HepG2 (cell line): ENCODE data around the gene PRM2. TPM values are rescaled to one million over a fixed set of nuclear protein-coding genes. Genes with fewer than 3 reads are reported as not detected.

Experiments
- ARID2 ChIP-seq: sonication (generic); formaldehyde crosslinking; IDR thresholded peaks from 2 replicates; pipeline ENCODE4 v1.8.1; 2022; ENCODE audit warnings: mild to moderate bottlenecking, missing genetic modification reagents, borderline replicate concordance
- BRD4 ChIP-seq: sonication (generic); formaldehyde crosslinking; IDR thresholded peaks from 2 replicates; pipeline ENCODE4 v1.4.0; 2020; ENCODE audit warnings: missing genetic modification reagents
- CC2D1A ChIP-seq: sonication (generic); formaldehyde crosslinking; IDR thresholded peaks from 2 replicates; pipeline ENCODE4 v1.8.1; 2023; ENCODE audit warnings: mild to moderate bottlenecking, missing genetic modification reagents
- CREM ChIP-seq, 2 experiments: sonication (generic) in 1 of 2; formaldehyde crosslinking in 1 of 2; IDR thresholded peaks; 2 replicates each; pipeline versions ENCODE4 v1.4.0 to v1.6.1; 2016 to 2020; ENCODE audit warnings: antibody characterized with exemption in 1 of 2, mild to moderate bottlenecking in 1 of 2, missing genetic modification reagents in 1 of 2
- FOXC1 ChIP-seq: sonication (generic); formaldehyde crosslinking; IDR thresholded peaks from 2 replicates; pipeline ENCODE4 v1.8.0; 2022; ENCODE audit warnings: mild to moderate bottlenecking, missing genetic modification reagents, borderline replicate concordance
- GABPB1 ChIP-seq: IDR thresholded peaks from 2 replicates; pipeline ENCODE4 v1.6.1; 2016; ENCODE audit warnings: mild to moderate bottlenecking, missing genetic modification reagents, moderate library complexity, missing compliant biosample characterization
- MEIS1 ChIP-seq: sonication (generic); formaldehyde crosslinking; IDR thresholded peaks from 2 replicates; pipeline ENCODE4 v1.9.0; 2021; ENCODE audit warnings: mild to moderate bottlenecking, missing genetic modification reagents, moderate library complexity, borderline replicate concordance
- MYC ChIP-seq: sonication (generic); formaldehyde crosslinking; IDR thresholded peaks from 2 replicates; pipeline ENCODE4 v1.9.0; 2021; ENCODE audit warnings: missing genetic modification reagents, borderline replicate concordance
- SP140L ChIP-seq: sonication (generic); formaldehyde crosslinking; IDR thresholded peaks from 2 replicates; pipeline ENCODE4 v1.4.0; 2020; ENCODE audit warnings: missing genetic modification reagents, borderline replicate concordance
- ZBTB38 ChIP-seq: sonication (generic); formaldehyde crosslinking; IDR thresholded peaks from 2 replicates; pipeline ENCODE4 v1.5.1; 2020; ENCODE audit warnings: mild to moderate bottlenecking, missing genetic modification reagents
- ZNF136 ChIP-seq: sonication (generic); formaldehyde crosslinking; IDR thresholded peaks from 2 replicates; pipeline ENCODE4 v1.8.1; 2022; ENCODE audit warnings: low read depth, mild to moderate bottlenecking, moderate library complexity, missing genetic modification reagents
- ZNF263 ChIP-seq: sonication (generic); formaldehyde crosslinking; IDR thresholded peaks from 2 replicates; pipeline ENCODE4 v1.4.0; 2020; ENCODE audit warnings: missing genetic modification reagents
- ZNF614 ChIP-seq: IDR thresholded peaks from 2 replicates; pipeline ENCODE4 v1.6.1; 2018; ENCODE audit warnings: missing biosample characterization, missing genetic modification reagents, inconsistent platforms, borderline replicate concordance
- ZNF709 ChIP-seq: sonication (generic); formaldehyde crosslinking; IDR thresholded peaks from 2 replicates; pipeline ENCODE4 v1.5.0; 2020; ENCODE audit warnings: mild to moderate bottlenecking, missing genetic modification reagents
- ZSCAN22 ChIP-seq: sonication (generic); formaldehyde crosslinking; IDR thresholded peaks from 2 replicates; pipeline ENCODE4 v1.4.0; 2020; ENCODE audit warnings: mild to moderate bottlenecking, missing genetic modification reagents
- polyA plus RNA-seq, 8 experiments: library from polyadenylated mRNA; depleted of rRNA in 3 of 8; stranded (reverse) in 7 of 8; unstranded in 1 of 8; fragments of >200 nt; fragmentation: Illumina TruSeq in 4 of 8; extraction: Trizol in 4 of 8; gene quantifications; 2 replicates each; pipeline versions ENCODE4 v1.2.1 to v1.2.3, GENCODE V29; 2011 to 2016; ENCODE audit warnings: low read depth in 4 of 8, missing spikeins in 1 of 8, mixed read lengths in 1 of 8; ENCODE audit not compliant: insufficient read depth in 1 of 8
- total RNA-seq, 5 experiments: library from RNA; depleted of rRNA; stranded (reverse); fragments of >200 nt; fragmentation: Illumina TruSeq; extraction: Trizol; gene quantifications; 2 replicates each; pipeline ENCODE4 v1.2.3, GENCODE V29; 2016; ENCODE audit warnings: low read depth in 1 of 5
- TF ChIP-seq, protein P1 (sequence below): sonication (generic); formaldehyde crosslinking; IDR thresholded peaks from 2 replicates; pipeline ENCODE4 v1.4.0; 2020; ENCODE audit warnings: missing genetic modification reagents
- TF ChIP-seq, protein P2 (sequence below): sonication (generic); formaldehyde crosslinking; IDR thresholded peaks from 2 replicates; pipeline ENCODE4 v1.8.1; 2023; ENCODE audit warnings: mild to moderate bottlenecking, missing genetic modification reagents
- TF ChIP-seq, protein P3 (sequence below): sonication (generic); formaldehyde crosslinking; IDR thresholded peaks from 2 replicates; pipeline ENCODE4 v1.8.1; 2023; ENCODE audit warnings: mild to moderate bottlenecking, inconsistent platforms, moderate library complexity, missing genetic modification reagents, borderline replicate concordance
- TF ChIP-seq, protein P4 (sequence below): IDR thresholded peaks from 2 replicates; pipeline ENCODE4 v1.6.1; 2018; ENCODE audit warnings: missing genetic modification reagents, mild to moderate bottlenecking, missing compliant biosample characterization
- TF ChIP-seq, protein P5 (sequence below): sonication (generic); formaldehyde crosslinking; IDR thresholded peaks from 2 replicates; pipeline ENCODE4 v1.4.0; 2020; ENCODE audit warnings: mild to moderate bottlenecking, missing genetic modification reagents

Gene PRM2
- total and polyA plus RNA-seq, 2 of the 13 experiments (the other 11 are each of a cell fraction or from before 2014, with no cell fraction given) = 0.54 TPM; not detected in 1

DNA sequence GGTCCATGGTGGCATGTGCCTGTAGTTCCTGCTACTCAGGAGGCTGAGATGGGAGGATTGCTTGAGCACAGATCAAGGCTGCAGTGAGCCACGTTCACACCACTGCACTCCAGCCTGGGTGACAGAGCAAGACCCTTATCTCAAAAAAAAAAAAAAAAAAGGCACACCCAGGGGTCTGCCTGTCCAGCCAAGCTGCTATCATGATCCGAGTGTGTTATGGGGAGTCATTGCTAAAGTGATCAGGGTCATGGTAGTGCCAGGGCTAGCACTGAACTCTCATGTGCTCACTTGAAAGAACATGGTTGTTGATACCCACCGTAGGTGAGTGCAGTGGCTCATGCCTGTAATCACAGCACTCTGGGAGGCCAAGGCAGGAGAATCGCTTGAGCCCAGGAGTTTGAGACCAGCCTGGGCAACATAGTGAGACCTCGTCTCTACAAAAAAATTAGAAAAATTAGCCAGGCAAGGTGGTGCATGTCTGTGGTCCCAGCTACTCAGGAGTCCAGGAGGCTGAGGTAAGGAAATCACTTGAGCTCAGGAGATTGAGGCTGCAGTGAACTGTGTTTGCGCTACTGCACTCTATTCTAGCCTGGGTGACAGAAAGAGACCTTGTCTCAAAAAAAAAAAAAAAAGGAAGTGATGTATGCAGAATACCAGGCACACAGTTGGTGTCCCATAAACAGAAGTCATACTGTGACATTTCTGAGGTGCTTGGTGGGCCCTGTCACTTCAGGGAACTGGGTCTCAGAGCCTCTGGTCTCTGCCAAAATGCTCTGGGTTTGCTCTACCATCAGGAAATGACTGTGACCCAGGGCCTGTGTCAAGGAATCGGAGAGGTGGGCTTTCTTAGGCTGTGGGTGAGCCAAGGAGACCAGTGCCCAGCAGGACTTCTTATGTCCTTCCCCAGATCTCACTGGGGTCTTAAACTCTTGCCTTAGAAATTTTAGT lies 2.7 kb upstream of the PRM2 start (continued):
- TF ChIP-seq, protein P1, sequence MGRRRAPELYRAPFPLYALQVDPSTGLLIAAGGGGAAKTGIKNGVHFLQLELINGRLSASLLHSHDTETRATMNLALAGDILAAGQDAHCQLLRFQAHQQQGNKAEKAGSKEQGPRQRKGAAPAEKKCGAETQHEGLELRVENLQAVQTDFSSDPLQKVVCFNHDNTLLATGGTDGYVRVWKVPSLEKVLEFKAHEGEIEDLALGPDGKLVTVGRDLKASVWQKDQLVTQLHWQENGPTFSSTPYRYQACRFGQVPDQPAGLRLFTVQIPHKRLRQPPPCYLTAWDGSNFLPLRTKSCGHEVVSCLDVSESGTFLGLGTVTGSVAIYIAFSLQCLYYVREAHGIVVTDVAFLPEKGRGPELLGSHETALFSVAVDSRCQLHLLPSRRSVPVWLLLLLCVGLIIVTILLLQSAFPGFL (CRISPR knock-in tag) = no peak
- peak; percentile 96 for TF ChIP-seq ZBTB38 (CRISPR knock-in tag)
- 0 out of 2 replicates have a peak, but pooled peaks have one; percentile 52 for TF ChIP-seq CC2D1A
- TF ChIP-seq MYC (CRISPR knock-in tag) = peak; percentile 50; the same call in 1 of the 2 replicates
- TF ChIP-seq ARID2 (CRISPR knock-in tag) = peak; percentile 98
- peak; percentile 93; the same call in 1 of the 2 replicates for TF ChIP-seq BRD4 (CRISPR knock-in tag)
- TF ChIP-seq, protein P2, sequence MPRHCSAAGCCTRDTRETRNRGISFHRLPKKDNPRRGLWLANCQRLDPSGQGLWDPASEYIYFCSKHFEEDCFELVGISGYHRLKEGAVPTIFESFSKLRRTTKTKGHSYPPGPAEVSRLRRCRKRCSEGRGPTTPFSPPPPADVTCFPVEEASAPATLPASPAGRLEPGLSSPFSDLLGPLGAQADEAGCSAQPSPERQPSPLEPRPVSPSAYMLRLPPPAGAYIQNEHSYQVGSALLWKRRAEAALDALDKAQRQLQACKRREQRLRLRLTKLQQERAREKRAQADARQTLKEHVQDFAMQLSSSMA (CRISPR knock-in tag) = no peak
- TF ChIP-seq, protein P3, sequence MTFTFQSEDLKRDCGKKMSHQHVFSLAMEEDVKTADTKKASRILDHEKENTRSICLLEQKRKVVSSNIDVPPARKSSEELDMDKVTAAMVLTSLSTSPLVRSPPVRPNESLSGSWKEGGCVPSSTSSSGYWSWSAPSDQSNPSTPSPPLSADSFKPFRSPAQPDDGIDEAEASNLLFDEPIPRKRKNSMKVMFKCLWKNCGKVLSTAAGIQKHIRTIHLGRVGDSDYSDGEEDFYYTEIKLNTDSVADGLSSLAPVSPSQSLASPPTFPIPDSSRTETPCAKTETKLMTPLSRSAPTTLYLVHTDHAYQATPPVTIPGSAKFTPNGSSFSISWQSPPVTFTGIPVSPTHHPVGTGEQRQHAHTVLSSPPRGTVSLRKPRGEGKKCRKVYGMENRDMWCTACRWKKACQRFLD (CRISPR knock-in tag) = peak; percentile 95
- peak; percentile 10; the same call in 1 of the 2 replicates for TF ChIP-seq ZNF263 (CRISPR knock-in tag)
- 0 out of 2 replicates have a peak, but pooled peaks have one; percentile 6 for TF ChIP-seq ZNF709 (CRISPR knock-in tag)
- TF ChIP-seq FOXC1 = 0 out of 2 replicates have a peak, but pooled peaks have one; percentile 31
- TF ChIP-seq, protein P4, sequence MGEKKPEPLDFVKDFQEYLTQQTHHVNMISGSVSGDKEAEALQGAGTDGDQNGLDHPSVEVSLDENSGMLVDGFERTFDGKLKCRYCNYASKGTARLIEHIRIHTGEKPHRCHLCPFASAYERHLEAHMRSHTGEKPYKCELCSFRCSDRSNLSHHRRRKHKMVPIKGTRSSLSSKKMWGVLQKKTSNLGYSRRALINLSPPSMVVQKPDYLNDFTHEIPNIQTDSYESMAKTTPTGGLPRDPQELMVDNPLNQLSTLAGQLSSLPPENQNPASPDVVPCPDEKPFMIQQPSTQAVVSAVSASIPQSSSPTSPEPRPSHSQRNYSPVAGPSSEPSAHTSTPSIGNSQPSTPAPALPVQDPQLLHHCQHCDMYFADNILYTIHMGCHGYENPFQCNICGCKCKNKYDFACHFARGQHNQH (CRISPR knock-in tag) = no peak
- TF ChIP-seq CREM (IDR thresholded peaks at IDR 0.05) = no peak
- no peak for TF ChIP-seq CREM (CRISPR knock-in tag; IDR thresholded peaks at IDR 0.05)
- TF ChIP-seq MEIS1 (CRISPR knock-in tag) = peak; percentile 20; the same call in 1 of the 2 replicates
- TF ChIP-seq SP140L (CRISPR knock-in tag) = 0 out of 2 replicates have a peak, but pooled peaks have one; percentile 6
- 0 out of 2 replicates have a peak, but pooled peaks have one; percentile 68 for TF ChIP-seq ZSCAN22 (CRISPR knock-in tag)
- TF ChIP-seq, protein P5, sequence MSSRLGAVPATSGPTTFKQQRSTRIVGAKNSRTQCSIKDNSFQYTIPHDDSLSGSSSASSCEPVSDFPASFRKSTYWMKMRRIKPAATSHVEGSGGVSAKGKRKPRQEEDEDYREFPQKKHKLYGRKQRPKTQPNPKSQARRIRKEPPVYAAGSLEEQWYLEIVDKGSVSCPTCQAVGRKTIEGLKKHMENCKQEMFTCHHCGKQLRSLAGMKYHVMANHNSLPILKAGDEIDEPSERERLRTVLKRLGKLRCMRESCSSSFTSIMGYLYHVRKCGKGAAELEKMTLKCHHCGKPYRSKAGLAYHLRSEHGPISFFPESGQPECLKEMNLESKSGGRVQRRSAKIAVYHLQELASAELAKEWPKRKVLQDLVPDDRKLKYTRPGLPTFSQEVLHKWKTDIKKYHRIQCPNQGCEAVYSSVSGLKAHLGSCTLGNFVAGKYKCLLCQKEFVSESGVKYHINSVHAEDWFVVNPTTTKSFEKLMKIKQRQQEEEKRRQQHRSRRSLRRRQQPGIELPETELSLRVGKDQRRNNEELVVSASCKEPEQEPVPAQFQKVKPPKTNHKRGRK (CRISPR knock-in tag) = no peak
- 0 out of 2 replicates have a peak, but pooled peaks have one; percentile 21 for TF ChIP-seq GABPB1
- TF ChIP-seq ZNF614 (CRISPR knock-in tag) = 0 out of 2 replicates have a peak, but pooled peaks have one; percentile 3
- no peak for TF ChIP-seq ZNF136 (CRISPR knock-in tag)
